Measurements from ENCODE around the gene NOL6.

DNA sequence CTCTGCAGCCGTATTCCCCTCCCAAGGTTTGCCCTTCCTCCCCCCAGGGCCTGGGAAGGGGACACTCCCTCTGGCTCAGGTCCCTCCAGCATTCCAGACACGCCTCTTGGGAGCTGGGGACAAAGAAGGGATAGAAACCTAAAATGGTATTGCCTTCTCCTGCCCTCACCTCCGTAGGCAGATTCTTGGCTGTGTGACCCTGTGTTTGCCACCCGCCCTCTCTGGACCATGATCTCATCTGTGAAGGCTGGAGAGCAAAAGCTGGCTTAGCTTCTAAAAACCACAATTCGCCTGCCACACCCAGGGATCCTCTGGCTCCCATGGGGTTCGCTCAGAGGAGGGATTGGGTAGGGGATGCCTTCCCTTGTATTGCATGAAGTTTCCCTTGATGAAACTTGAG, 34.0 kb downstream of the NOL6 start:
- TF ChIP-seq CTCF (IDR thresholded peaks at IDR 0.05; ENCODE audit: borderline replicate concordance, extremely low read depth, low read length, poor library complexity, severe bottlenecking) (no peak), EZH2 (IDR thresholded peaks at IDR 0.05; ENCODE audit: borderline replicate concordance, low read depth, low read length, severe bottlenecking) (no peak)

All from DND-41 (cell line).